HL-60 (cell line): Measurements from ENCODE around the gene RPL12.

Source experiments
- POLR2AphosphoS5 ChIP-seq: IDR thresholded peaks from 2 replicates; pipeline ENCODE4 v1.6.1; 2012; ENCODE audit warnings: low read depth
- TF ChIP-seq, protein P1 (sequence below): IDR thresholded peaks from one replicate; pipeline ENCODE4 v1.5.1; 2011; ENCODE audit warnings: low read length, control low read depth, inconsistent platforms; ENCODE audit not compliant: insufficient read depth
- TF ChIP-seq, protein P2 (sequence below): IDR thresholded peaks from 2 replicates; pipeline ENCODE4 v1.6.1; 2012; ENCODE audit warnings: low read depth; ENCODE audit not compliant: insufficient replicate concordance

DNA sequence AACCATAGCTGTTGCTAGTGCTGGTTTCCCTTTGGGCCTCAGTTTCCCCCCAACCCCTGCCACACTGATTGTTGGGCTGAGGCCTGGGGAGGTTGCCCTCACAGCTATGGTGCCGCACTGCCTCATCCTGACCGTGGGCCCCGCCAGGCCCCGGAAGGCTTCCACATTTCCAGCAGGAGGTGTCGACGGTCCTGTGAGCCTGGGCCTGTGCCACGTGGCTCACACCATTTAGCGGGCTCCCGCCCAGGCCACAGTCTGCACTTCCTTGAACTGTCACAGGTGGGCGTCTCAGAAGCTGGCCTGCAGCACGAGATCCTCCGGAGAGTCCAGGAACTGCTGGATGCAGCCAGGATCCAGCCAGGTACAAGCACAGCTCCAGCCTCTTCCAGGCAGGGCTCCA is 45.8 kb upstream of the RPL12 start:
- TF ChIP-seq POLR2AphosphoS5 = no peak
- TF ChIP-seq, protein P1, sequence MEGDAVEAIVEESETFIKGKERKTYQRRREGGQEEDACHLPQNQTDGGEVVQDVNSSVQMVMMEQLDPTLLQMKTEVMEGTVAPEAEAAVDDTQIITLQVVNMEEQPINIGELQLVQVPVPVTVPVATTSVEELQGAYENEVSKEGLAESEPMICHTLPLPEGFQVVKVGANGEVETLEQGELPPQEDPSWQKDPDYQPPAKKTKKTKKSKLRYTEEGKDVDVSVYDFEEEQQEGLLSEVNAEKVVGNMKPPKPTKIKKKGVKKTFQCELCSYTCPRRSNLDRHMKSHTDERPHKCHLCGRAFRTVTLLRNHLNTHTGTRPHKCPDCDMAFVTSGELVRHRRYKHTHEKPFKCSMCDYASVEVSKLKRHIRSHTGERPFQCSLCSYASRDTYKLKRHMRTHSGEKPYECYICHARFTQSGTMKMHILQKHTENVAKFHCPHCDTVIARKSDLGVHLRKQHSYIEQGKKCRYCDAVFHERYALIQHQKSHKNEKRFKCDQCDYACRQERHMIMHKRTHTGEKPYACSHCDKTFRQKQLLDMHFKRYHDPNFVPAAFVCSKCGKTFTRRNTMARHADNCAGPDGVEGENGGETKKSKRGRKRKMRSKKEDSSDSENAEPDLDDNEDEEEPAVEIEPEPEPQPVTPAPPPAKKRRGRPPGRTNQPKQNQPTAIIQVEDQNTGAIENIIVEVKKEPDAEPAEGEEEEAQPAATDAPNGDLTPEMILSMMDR = no peak
- TF ChIP-seq, protein P2, sequence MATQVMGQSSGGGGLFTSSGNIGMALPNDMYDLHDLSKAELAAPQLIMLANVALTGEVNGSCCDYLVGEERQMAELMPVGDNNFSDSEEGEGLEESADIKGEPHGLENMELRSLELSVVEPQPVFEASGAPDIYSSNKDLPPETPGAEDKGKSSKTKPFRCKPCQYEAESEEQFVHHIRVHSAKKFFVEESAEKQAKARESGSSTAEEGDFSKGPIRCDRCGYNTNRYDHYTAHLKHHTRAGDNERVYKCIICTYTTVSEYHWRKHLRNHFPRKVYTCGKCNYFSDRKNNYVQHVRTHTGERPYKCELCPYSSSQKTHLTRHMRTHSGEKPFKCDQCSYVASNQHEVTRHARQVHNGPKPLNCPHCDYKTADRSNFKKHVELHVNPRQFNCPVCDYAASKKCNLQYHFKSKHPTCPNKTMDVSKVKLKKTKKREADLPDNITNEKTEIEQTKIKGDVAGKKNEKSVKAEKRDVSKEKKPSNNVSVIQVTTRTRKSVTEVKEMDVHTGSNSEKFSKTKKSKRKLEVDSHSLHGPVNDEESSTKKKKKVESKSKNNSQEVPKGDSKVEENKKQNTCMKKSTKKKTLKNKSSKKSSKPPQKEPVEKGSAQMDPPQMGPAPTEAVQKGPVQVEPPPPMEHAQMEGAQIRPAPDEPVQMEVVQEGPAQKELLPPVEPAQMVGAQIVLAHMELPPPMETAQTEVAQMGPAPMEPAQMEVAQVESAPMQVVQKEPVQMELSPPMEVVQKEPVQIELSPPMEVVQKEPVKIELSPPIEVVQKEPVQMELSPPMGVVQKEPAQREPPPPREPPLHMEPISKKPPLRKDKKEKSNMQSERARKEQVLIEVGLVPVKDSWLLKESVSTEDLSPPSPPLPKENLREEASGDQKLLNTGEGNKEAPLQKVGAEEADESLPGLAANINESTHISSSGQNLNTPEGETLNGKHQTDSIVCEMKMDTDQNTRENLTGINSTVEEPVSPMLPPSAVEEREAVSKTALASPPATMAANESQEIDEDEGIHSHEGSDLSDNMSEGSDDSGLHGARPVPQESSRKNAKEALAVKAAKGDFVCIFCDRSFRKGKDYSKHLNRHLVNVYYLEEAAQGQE = no peak
